Stimulated activated CD4-positive, alpha-beta T cell treated with anti-CD3 and anti-CD28 coated beads, Interleukin-12 subunit alpha, Interleukin-12 subunit beta, amount 100 ng/mL, for 48 hours (primary cell): ENCODE results near the gene CDH4.

Experiments
- DNase-seq, 3 donors: peaks; one replicate each; pipeline ENCODE4 v3.0.0-alpha.2; 2020; ENCODE audit warnings: low read depth in 2 of 3, low spot score in 1 of 3

Gene CDH4

GRCh38 chr20:61725145-61725544, 473.1 kb downstream of the CDH4 start:
- no peak for DNase-seq

DNA sequence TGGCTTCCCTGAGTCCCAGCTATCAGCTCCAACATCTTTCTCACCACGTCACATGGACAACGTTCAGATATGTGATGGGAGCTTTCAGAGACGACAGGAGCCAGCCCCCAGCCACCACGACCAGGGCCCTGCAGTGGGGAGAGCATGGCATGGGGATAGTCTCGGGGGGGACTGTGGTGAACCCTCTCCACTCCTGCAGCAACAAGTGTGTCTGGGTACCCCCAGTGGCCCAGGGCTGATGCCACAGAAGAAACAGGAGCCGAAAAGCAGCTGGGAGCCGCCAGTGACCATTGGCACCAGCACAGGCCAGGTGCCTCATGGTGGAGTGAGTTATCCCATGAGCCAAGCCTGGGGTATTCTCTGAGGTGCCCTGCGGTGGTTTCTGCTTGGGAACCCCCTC, 473.9 kb downstream of the CDH4 start:
- DNase-seq, result no peak

DNA sequence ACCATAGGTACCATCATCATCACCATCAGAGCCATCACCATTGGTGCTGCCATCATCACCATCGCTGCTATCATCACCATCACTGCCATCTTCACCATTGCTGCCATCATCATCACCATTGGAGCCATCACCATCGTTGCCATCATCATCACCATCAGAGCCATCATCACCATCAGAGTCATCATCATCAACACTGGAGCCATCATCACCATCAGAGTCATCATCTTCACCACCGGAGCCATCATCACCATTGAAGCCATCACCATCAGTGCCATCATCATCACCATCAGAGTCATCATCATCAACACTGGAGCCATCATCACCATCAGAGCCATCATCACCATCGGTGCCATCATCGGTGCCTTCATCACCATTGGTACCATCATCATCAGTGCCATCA, 474.9 kb downstream of the CDH4 start:
- no peak for DNase-seq

DNA sequence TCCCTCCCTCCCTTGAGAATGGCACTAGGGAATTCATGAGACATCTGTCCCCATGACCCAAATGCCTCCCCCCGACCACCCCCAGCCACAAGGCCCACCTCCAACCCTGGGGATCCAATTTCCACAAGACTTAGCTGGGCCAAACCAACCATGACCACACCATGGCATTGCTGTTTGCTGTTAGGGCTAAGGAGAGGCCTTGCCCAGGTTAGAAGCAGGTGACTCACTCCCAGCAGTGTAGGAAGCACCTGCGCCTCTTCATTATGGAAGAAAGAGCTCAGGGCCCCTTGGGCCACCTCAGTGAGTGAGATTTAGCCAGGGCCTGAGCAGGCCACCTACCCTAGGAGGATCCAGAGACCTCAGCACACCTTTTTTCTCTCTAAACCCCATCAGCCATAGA, 475.7 kb downstream of the CDH4 start:
- no peak for DNase-seq

- no peak for DNase-seq
Measured at GRCh38 chr20:61728326-61728725, 476.3 kb downstream of the CDH4 start.

GRCh38 chr20:61728786-61729770, 477.0 kb downstream of the CDH4 start:
- no peak for DNase-seq

GRCh38 chr20:61730631-61731362, 478.7 kb downstream of the CDH4 start:
- no peak for DNase-seq

DNA sequence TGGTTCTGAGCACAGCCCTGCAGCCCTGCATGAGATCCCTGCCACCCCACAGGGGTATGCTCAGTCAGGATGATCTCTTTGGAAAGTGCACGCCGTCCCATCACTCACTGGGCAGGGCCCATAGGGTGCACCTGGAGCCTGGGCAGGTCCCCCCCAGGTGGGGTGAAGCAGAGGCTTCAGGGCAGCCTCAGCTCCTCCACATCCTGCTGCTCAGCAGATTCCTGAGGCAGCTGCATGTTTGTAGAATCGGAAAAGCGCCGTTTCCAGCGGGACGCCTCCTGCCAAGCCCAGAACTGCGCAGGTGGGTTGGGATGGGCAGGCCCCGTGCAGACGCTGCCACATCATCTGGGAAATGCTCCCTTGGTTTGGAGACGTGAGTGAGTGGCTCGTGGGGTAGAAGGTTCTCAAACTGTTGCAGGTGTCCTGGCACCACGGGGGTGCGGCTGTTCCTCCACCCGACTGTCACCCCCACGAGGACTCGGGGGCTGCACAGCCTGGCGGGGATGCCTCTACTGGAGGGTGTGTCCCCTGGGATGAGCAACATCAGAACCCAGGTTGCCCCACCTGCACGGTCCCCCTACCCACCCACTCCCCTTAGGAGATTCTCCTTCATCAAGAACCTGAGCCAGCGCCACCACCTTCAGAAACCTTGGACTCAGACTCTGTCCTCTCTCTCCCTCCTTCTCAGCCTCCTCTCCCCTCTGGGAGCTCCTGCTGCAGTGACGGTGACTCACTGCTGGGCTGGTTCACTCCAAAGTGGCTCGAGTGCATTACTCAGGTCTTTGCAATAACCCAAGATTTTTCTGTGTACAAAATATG, 479.5 kb downstream of the CDH4 start:
- DNase-seq, result no peak

GRCh38 chr20:61732511-61733210, 480.6 kb downstream of the CDH4 start:
- DNase-seq, result no peak

- DNase-seq, result no peak
Measured at GRCh38 chr20:61733216-61733615, 481.2 kb downstream of the CDH4 start.

GRCh38 chr20:61733891-61734732, 482.1 kb downstream of the CDH4 start:
- DNase-seq, result no peak

GRCh38 chr20:61734733-61735502, 482.9 kb downstream of the CDH4 start:
- no peak for DNase-seq

GRCh38 chr20:61735503-61735785, 483.4 kb downstream of the CDH4 start:
- no peak for DNase-seq

- DNase-seq, result no peak
Measured at GRCh38 chr20:61736001-61736635, 484.1 kb downstream of the CDH4 start.

- DNase-seq, result no peak
Measured at GRCh38 chr20:61736751-61737310, 484.8 kb downstream of the CDH4 start.

- no peak for DNase-seq
Measured at GRCh38 chr20:61737346-61737745, 485.3 kb downstream of the CDH4 start.

GRCh38 chr20:61737812-61738443, 485.9 kb downstream of the CDH4 start:
- DNase-seq, result no peak

GRCh38 chr20:61738601-61739069, 486.6 kb downstream of the CDH4 start:
- no peak for DNase-seq
